Stomach (tissue), 9 donors: ENCODE data around the gene KISS1R. TPM values are rescaled to one million over a fixed set of nuclear protein-coding genes. Genes with fewer than 3 reads are reported as not detected.

Experiments
- DNase-seq, 2 donors: peaks; one replicate each; pipeline versions ENCODE4 v3.0.0 to v3.0.0-alpha.2; 2013 to 2019
- H3K27ac ChIP-seq, 5 donors: fragments of 200-600 bp in 4 of 5; sonication (generic) in 4 of 5; one replicate each; pipeline ENCODE4 v1.5.1; 2013 to 2019; ENCODE audit warnings: mild to moderate bottlenecking in 1 of 5, moderate library complexity in 1 of 5
- H3K27me3 ChIP-seq, 3 donors: fragments of 200-600 bp; sonication (generic); one replicate each; pipeline ENCODE4 v1.5.1; 2017 to 2019; ENCODE audit warnings: mixed run types in 1 of 3
- H3K36me3 ChIP-seq, 4 donors: fragments of 200-600 bp; sonication (generic); 1 replicate in 3 of 4; 2 replicates in 1 of 4; pipeline ENCODE4 v1.5.1; 2016 to 2019
- H3K4me1 ChIP-seq, 4 donors: fragments of 200-600 bp; sonication (generic); one replicate each; pipeline ENCODE4 v1.5.1; 2016 to 2019
- H3K4me3 ChIP-seq, 4 donors: fragments of 200-600 bp; sonication (generic) in 3 of 4; one replicate each; pipeline ENCODE4 v1.5.1; 2016 to 2019; ENCODE audit warnings: mild to moderate bottlenecking in 1 of 4
- H3K9me3 ChIP-seq, 4 donors: fragments of 200-600 bp; sonication (generic); one replicate each; pipeline ENCODE4 v1.5.1; 2016 to 2019
- EP300 ChIP-seq: sonication (generic); formaldehyde crosslinking; IDR thresholded peaks from one replicate; pipeline ENCODE4 v1.6.1; 2017; ENCODE audit warnings: antibody characterized with exemption
- POLR2A ChIP-seq, 4 donors: fragments of 450-650 bp; IDR thresholded peaks; one replicate each; pipeline ENCODE4 v1.6.1; 2016; ENCODE audit warnings: antibody characterized with exemption in 4 of 4, control low read depth in 2 of 4, mild to moderate bottlenecking in 1 of 4, moderate library complexity in 1 of 4
- POLR2AphosphoS5 ChIP-seq, 3 donors: sonication (generic); formaldehyde crosslinking; IDR thresholded peaks; one replicate each; pipeline ENCODE4 v1.6.1; 2016; ENCODE audit warnings: antibody characterized with exemption in 3 of 3
- WGBS, 5 donors: extraction: QIAGEN DNeasy Blood & Tissue Kit in 3 of 5; methylation state at CpG; one replicate each; pipeline versions ENCODE4 v1.1.5 to v1.1.7; 2013 to 2018; 5-methylcytosine and 5-hydroxymethylcytosine counted together
- intact Hi-C: fragments of 100-400 bp; cut with DNase I; formaldehyde crosslinking; loops from one replicate; pipeline ENCODE4 v1.15.1; 2023; ENCODE audit warnings: low total_unique reads
- polyA plus RNA-seq, 3 donors: library from polyadenylated mRNA; stranded (reverse); fragments of 200-250 nt; gene quantifications; one replicate each; pipeline ENCODE4 v1.2.3, GENCODE V29; 2013
- total RNA-seq, 5 donors: library from RNA; depleted of rRNA; stranded (reverse); fragments of >200 nt; gene quantifications; one replicate each; pipeline versions ENCODE4 v1.1.0 to v1.2.3, GENCODE V29; 2014 to 2016
- TF ChIP-seq, protein P1 (sequence below), 7 experiments: fragments of 450-650 bp in 4 of 7; fragments of 200-600 bp in 3 of 7; sonication (generic) in 3 of 7; IDR thresholded peaks; one replicate each; pipeline ENCODE4 v1.5.1; 2016 to 2019; ENCODE audit warnings: antibody characterized with exemption in 7 of 7, control low read depth in 2 of 7, mild to moderate bottlenecking in 1 of 7
- donor health status: healthy with polysubstance abuse.
- donor health status: Bipolar disorder and iron deficiency.
- donor health status: healthy.

Gene KISS1R
- total and polyA plus RNA-seq, 8 donors = not detected

DNA sequence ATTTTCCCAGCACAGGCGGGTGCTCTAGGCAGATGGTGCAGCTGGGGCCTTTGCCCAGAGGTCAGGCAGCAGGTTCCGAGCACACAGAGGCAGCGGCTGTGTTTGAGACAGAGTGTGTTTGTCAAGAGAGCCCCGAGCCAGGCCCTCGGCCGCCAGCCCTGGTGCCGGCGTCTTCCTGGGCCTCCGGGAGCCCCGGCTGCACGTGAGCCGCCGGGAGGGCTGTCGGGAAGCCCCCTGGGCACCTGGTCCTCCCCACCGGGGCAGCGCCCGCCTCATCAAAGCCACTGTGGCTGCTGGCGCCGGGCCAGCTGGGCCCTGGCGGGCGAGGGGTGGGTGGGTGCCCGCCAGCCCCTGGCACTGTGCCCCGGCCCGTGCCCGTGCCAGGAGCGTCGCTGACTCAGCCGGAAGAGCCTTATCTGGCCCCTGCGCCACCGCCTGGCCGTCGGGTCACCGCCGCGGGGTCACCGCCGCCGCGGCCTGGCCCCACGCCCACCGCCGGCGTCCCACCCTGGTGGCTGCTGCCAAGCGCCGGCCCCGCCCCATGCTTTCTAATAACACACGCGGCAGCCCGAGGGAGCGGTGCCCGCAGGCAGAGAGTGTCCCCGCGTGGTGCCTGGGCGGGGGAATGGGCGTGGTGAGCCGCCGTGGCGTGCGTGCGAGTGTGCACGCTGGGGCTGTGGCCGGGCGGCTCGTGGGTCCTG lies 23.6 kb downstream of the KISS1R start:
- intact Hi-C loops = no loop called here
- Histone ChIP-seq H3K4me3 (peak overlapping the region; percentile 33 to 45 (median 37)), H3K27me3 (peaks cover 0 to 12% (median 0%) of the 10 kb centered on the region in 3 donors), H3K9me3 (no peaks in the 10 kb centered on the region), H3K4me1 (peaks cover 25 to 55% (median 43%) of the 10 kb centered on the region in 4 donors), H3K36me3 (peaks cover 0 to 5% (median 0%) of the 10 kb centered on the region in 4 donors), H3K27ac (peak overlapping the region; percentile 85 to 90 (median 89))
- WGBS, 5 donors = 14 to 38% (median 15%) methylated on average over 16 to 64 of the region's 64 CpGs
- peak; percentile 91 to 92 for DNase-seq
- TF ChIP-seq POLR2AphosphoS5 (IDR thresholded peaks at IDR 0.05) (peak in 2 of 3 donors; percentile 58 to 63), EP300 (no peak), POLR2A (IDR thresholded peaks at IDR 0.05) (no peak)
- TF ChIP-seq, protein P1, sequence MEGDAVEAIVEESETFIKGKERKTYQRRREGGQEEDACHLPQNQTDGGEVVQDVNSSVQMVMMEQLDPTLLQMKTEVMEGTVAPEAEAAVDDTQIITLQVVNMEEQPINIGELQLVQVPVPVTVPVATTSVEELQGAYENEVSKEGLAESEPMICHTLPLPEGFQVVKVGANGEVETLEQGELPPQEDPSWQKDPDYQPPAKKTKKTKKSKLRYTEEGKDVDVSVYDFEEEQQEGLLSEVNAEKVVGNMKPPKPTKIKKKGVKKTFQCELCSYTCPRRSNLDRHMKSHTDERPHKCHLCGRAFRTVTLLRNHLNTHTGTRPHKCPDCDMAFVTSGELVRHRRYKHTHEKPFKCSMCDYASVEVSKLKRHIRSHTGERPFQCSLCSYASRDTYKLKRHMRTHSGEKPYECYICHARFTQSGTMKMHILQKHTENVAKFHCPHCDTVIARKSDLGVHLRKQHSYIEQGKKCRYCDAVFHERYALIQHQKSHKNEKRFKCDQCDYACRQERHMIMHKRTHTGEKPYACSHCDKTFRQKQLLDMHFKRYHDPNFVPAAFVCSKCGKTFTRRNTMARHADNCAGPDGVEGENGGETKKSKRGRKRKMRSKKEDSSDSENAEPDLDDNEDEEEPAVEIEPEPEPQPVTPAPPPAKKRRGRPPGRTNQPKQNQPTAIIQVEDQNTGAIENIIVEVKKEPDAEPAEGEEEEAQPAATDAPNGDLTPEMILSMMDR (IDR thresholded peaks at IDR 0.05) = peak in 1 of 7 experiments; percentile 12

DNA sequence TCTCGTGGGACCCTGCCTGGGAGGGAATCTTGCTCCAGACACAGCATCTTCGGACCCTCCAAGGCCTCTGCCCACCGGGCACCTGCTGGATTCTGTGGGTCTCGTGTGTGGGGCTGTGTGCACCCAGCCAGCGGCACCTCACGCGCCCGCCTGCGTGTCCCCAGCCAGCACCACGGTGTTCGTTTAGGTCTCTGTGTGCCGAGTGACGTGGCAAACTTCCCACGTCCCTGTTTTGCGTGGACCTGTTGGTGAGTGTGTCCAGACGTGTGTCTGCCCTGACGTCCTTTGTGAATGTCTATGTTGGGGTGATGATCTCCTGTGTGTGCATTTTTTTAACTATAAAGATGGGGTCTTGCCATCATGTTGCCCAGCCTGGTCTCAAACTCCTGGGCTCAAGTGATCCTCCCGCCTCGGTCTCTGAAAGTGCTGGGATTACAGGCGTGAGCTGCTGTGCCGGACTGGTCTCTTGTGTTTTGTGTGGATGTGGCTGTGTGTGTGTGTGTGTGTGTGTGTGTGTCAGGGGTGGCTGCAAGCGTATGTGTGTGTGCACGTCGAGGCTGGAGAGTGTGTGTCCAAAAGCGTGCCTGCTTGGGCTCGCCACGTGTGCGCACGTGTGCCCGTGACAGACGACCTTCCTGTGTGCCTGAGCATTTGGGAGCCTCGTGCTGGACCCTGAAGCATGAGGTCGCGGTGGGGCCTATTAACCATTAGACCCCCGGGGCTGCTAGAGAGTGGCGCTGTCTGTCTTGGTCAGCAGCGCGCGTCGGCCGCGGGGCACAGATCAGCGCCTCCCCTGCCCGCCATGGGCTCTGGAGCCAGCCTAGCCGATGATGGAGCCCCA lies 24.4 kb downstream of the KISS1R start:
- intact Hi-C loops = no loop called here
- peaks cover 0 to 5% (median 0%) of the 10 kb centered on the region in 4 donors for H3K36me3 ChIP-seq
- H3K27me3 ChIP-seq = peaks cover 0 to 12% (median 0%) of the 10 kb centered on the region in 3 donors
- H3K4me1 ChIP-seq = peaks cover 25 to 53% (median 42%) of the 10 kb centered on the region in 4 donors
- TF ChIP-seq POLR2AphosphoS5 (IDR thresholded peaks at IDR 0.05) (no peak), EP300 (no peak), POLR2A (IDR thresholded peaks at IDR 0.05) (no peak)
- TF ChIP-seq, protein P1 (IDR thresholded peaks at IDR 0.05) = no peak
- WGBS, 5 donors = 53 to 66% (median 57%) methylated on average over 22 to 45 of the region's 45 CpGs
- peak overlapping the region; percentile 85 to 90 (median 89) for H3K27ac ChIP-seq
- H3K4me3 ChIP-seq = peak overlapping the region; percentile 33 to 45 (median 37)
- no peak for DNase-seq
- no peaks in the 10 kb centered on the region for H3K9me3 ChIP-seq

DNA sequence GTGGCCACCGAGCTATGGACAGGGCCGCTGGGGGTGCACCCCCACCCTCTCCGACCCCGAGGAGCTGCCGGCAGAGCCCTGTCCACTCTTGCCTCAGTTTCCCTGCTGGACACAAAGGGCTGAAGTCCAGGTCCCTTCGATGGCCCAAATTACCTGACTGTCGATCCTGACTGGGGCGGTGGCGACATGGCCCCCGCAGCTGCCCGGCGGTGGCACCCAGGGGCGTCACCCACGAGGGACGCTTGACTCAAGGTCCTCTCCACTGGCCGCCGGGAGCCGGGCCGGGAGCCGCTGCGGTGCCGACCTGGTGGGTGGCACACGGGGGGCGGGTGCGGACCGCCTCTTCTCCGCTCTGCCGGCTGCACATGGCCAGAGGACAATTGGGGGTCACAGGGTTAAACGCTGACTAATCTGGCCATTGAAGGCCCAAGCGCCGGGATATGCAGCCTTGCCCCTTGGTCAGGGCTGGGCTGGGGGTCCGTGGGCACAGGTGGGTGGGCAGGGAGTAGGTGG lies 25.1 kb downstream of the KISS1R start:
- WGBS, 5 donors = 87 to 95% (median 90%) methylated on average over 14 to 32 of the region's 32 CpGs
- intact Hi-C loops = no loop called here
- peaks cover 0 to 12% (median 0%) of the 10 kb centered on the region in 3 donors for H3K27me3 ChIP-seq
- no peak overlapping the region for H3K4me3 ChIP-seq
- H3K9me3 ChIP-seq = no peaks in the 10 kb centered on the region
- TF ChIP-seq EP300 (no peak), POLR2A (IDR thresholded peaks at IDR 0.05) (no peak), POLR2AphosphoS5 (IDR thresholded peaks at IDR 0.05) (no peak)
- TF ChIP-seq, protein P1 (IDR thresholded peaks at IDR 0.05) = no peak
- DNase-seq = no peak
- H3K27ac ChIP-seq = no peak overlapping the region
- H3K4me1 ChIP-seq = peaks cover 25 to 55% (median 42%) of the 10 kb centered on the region in 4 donors
- peaks cover 0 to 5% (median under 1%) of the 10 kb centered on the region in 4 donors for H3K36me3 ChIP-seq

DNA sequence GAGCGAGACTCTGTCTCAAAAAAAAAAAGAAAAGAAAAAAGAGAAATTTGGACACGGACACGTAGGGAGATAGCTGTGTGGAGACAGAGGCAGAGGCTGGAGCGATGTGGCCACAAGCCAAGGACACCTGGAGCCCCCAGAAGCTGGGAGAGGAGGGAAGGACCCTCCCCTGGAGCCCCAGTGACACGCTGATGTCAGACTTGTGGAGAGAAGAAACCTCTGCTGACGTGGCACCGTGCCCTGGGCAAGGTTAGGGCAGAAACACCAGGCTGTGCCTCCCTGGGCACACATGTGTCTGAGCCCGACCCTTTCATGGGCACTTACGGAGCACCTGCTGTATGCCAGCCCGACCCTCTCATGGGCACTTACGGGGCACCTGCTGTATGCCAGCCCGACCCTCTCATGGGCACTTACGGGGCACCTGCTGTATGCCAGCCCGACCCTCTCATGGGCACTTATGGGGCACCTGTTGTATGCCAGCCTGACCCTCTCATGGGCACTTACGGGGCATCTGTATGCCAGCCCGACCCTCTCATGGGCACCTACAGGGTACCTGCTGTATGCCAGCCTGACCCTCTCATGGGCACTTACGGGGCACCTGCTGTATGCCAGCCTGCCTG lies 26.5 kb downstream of the KISS1R start:
- H3K4me1 ChIP-seq = peaks cover 25 to 68% (median 40%) of the 10 kb centered on the region in 4 donors
- peaks cover 0 to 12% (median 0%) of the 10 kb centered on the region in 3 donors for H3K27me3 ChIP-seq
- H3K4me3 ChIP-seq = no peak overlapping the region
- DNase-seq = no peak
- no peak overlapping the region for H3K27ac ChIP-seq
- no peaks in the 10 kb centered on the region for H3K9me3 ChIP-seq
- intact Hi-C loops = no loop called here
- TF ChIP-seq POLR2A (IDR thresholded peaks at IDR 0.05) (no peak), EP300 (no peak), POLR2AphosphoS5 (IDR thresholded peaks at IDR 0.05) (no peak)
- TF ChIP-seq, protein P1 (IDR thresholded peaks at IDR 0.05) = no peak
- H3K36me3 ChIP-seq = peaks cover 0 to 8% (median 2%) of the 10 kb centered on the region in 4 donors
- 89 to 94% (median 89%) methylated on average over 13 to 17 of the region's 17 CpGs for WGBS, 5 donors
